ENCODE data around the gene BRSK2. TPM values are rescaled to one million over a fixed set of nuclear protein-coding genes. Genes with fewer than 3 reads are reported as not detected.
"Not testable (repeated sequence)": the region's sequence is repeated elsewhere in the genome, so short reads cannot be mapped to it uniquely, and the experiment has no call there.

BRSK2 gene
- total RNA-seq, result 1.5 and 1.6 TPM in 2 replicates

- peaks cover 33% of the 10 kb centered on the region for H3K27me3 Mint-ChIP-seq (ENCODE audit: low read depth)
- peaks cover 2% of the 10 kb centered on the region for H3K4me1 Mint-ChIP-seq (ENCODE audit: low read depth)
- H3K9me3 Mint-ChIP-seq, result no peaks in the 10 kb centered on the region
- no peak for DNase-seq (ENCODE audit: low spot score)
- peak within 1 kb of the TSS; percentile 51 for H3K4me3 Mint-ChIP-seq (ENCODE audit: low read depth)
- intact Hi-C loops (cut with micrococcal nuclease), result loop anchor here (5.0 to 10.0 kb wide), 3 partner anchors 55 to 1015 kb away; partner anchors contain the start of genes TOLLIP and TSSC4
- H3K27ac Mint-ChIP-seq, result peak within 1 kb of the TSS; percentile 33
- H3K36me3 Mint-ChIP-seq (ENCODE audit: low read depth), result no peaks in the 10 kb centered on the region
Measured at GRCh38 chr11:1389932-1390568, at the start of gene BRSK2. BRSK2 (plus strand) TSS chr11:1389934; CDS start chr11:1390285, 351 bp downstream.

GRCh38 chr11:1340111-1340510 lies 49.6 kb upstream of the BRSK2 start:
- intact Hi-C loops (cut with micrococcal nuclease), result no loop called here
- H3K27ac Mint-ChIP-seq, result no peak overlapping the region
- no peaks in the 10 kb centered on the region for H3K36me3 Mint-ChIP-seq (ENCODE audit: low read depth)
- H3K4me3 Mint-ChIP-seq (ENCODE audit: low read depth), result no peak overlapping the region
- H3K27me3 Mint-ChIP-seq (ENCODE audit: low read depth), result peaks cover 9% of the 10 kb centered on the region
- DNase-seq (ENCODE audit: low spot score), result no peak
- peaks cover 4% of the 10 kb centered on the region for H3K9me3 Mint-ChIP-seq
- H3K4me1 Mint-ChIP-seq (ENCODE audit: low read depth), result peaks cover 9% of the 10 kb centered on the region

- H3K9me3 Mint-ChIP-seq; H3K4me1 Mint-ChIP-seq (ENCODE audit: low read depth): not testable (repeated sequence)
Measured at GRCh38 chr11:1341226-1341625, 48.5 kb upstream of the BRSK2 start.

GRCh38 chr11:1341928-1342524 lies 47.7 kb upstream of the BRSK2 start:
- DNase-seq (ENCODE audit: low spot score), result no peak
- intact Hi-C loops (cut with micrococcal nuclease), result no loop called here
- H3K36me3 Mint-ChIP-seq (ENCODE audit: low read depth), result no peaks in the 10 kb centered on the region
- peaks cover 2% of the 10 kb centered on the region for H3K4me1 Mint-ChIP-seq (ENCODE audit: low read depth)
- no peak overlapping the region for H3K4me3 Mint-ChIP-seq (ENCODE audit: low read depth)
- no peak overlapping the region for H3K27ac Mint-ChIP-seq
- peaks cover 7% of the 10 kb centered on the region for H3K27me3 Mint-ChIP-seq (ENCODE audit: low read depth)
- peaks cover 4% of the 10 kb centered on the region for H3K9me3 Mint-ChIP-seq

More at GRCh38 chr11:1341226-1341625, 48.5 kb upstream of the BRSK2 start:
- H3K36me3 Mint-ChIP-seq (ENCODE audit: low read depth); DNase-seq (ENCODE audit: low spot score); H3K27ac Mint-ChIP-seq; intact Hi-C loops (cut with micrococcal nuclease); H3K4me3 Mint-ChIP-seq (ENCODE audit: low read depth); H3K27me3 Mint-ChIP-seq (ENCODE audit: low read depth): not testable (repeated sequence)

GRCh38 chr11:1342946-1343345 lies 46.8 kb upstream of the BRSK2 start:
- Mint-ChIP-seq H3K27me3 (ENCODE audit: low read depth) (peaks cover 4% of the 10 kb centered on the region), H3K4me1 (ENCODE audit: low read depth) (peaks cover under 1% of the 10 kb centered on the region), H3K4me3 (ENCODE audit: low read depth) (no peak overlapping the region), H3K27ac (no peak overlapping the region), H3K9me3 (peaks cover under 1% of the 10 kb centered on the region), H3K36me3 (ENCODE audit: low read depth) (no peaks in the 10 kb centered on the region)
- intact Hi-C loops (cut with micrococcal nuclease), result no loop called here
- no peak for DNase-seq (ENCODE audit: low spot score)

GRCh38 chr11:1343391-1344055 lies 46.2 kb upstream of the BRSK2 start:
- no peaks in the 10 kb centered on the region for H3K27me3 Mint-ChIP-seq (ENCODE audit: low read depth)
- no peak overlapping the region for H3K27ac Mint-ChIP-seq
- no peaks in the 10 kb centered on the region for H3K36me3 Mint-ChIP-seq (ENCODE audit: low read depth)
- H3K9me3 Mint-ChIP-seq, result no peaks in the 10 kb centered on the region
- no peaks in the 10 kb centered on the region for H3K4me1 Mint-ChIP-seq (ENCODE audit: low read depth)
- intact Hi-C loops (cut with micrococcal nuclease), result no loop called here
- DNase-seq (ENCODE audit: low spot score), result no peak
- H3K4me3 Mint-ChIP-seq (ENCODE audit: low read depth), result no peak overlapping the region

- DNase-seq (ENCODE audit: low spot score), result no peak
- Mint-ChIP-seq H3K27ac (no peak overlapping the region), H3K27me3 (ENCODE audit: low read depth) (no peaks in the 10 kb centered on the region), H3K9me3 (no peaks in the 10 kb centered on the region), H3K36me3 (ENCODE audit: low read depth) (no peaks in the 10 kb centered on the region), H3K4me1 (ENCODE audit: low read depth) (no peaks in the 10 kb centered on the region), H3K4me3 (ENCODE audit: low read depth) (no peak overlapping the region)
- intact Hi-C loops (cut with micrococcal nuclease), result no loop called here
Measured at GRCh38 chr11:1344056-1344635, 45.6 kb upstream of the BRSK2 start.

DNA sequence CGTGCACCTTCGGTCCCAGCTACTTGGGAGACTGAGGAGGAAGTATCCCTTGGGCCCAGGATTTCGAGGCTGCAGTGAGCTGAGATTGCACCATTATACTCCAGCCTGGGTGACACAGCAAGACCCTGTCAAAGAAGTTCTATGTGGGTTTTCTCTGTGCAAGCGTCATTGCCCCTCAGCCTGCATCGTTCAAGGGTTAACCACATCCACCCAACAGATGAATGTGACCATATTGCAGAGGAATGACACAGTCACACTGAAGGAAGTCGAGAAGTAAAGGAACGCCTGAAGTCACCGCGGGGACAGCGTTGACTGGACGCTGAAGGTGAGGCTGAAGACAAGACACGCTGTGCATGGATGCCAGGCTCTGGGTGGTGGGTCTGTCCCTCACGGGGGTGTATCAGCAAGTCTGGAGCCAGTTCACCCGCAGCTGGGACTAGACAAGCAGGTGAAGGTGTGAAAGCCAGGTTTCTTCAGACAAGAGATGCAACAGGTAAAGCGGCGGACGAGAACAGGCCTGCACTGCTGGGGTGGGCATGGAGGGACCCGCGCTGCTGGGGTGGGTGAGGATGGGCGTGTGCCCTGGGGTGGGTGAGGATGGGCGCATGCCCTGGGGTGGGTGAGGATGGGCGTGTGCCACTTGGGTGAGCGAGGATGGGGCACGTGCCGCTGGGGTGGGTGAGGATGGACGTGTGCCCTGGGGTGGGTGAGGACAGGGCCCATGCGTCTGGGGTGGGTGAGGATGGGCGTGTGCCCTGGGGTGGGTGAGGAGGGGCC lies 43.8 kb upstream of the BRSK2 start:
- H3K36me3 Mint-ChIP-seq (ENCODE audit: low read depth), result no peaks in the 10 kb centered on the region
- no peak overlapping the region for H3K4me3 Mint-ChIP-seq (ENCODE audit: low read depth)
- no peaks in the 10 kb centered on the region for H3K27me3 Mint-ChIP-seq (ENCODE audit: low read depth)
- no peaks in the 10 kb centered on the region for H3K4me1 Mint-ChIP-seq (ENCODE audit: low read depth)
- H3K27ac Mint-ChIP-seq, result no peak overlapping the region
- DNase-seq (ENCODE audit: low spot score), result no peak
- intact Hi-C loops (cut with micrococcal nuclease), result no loop called here
- H3K9me3 Mint-ChIP-seq, result no peaks in the 10 kb centered on the region

DNA sequence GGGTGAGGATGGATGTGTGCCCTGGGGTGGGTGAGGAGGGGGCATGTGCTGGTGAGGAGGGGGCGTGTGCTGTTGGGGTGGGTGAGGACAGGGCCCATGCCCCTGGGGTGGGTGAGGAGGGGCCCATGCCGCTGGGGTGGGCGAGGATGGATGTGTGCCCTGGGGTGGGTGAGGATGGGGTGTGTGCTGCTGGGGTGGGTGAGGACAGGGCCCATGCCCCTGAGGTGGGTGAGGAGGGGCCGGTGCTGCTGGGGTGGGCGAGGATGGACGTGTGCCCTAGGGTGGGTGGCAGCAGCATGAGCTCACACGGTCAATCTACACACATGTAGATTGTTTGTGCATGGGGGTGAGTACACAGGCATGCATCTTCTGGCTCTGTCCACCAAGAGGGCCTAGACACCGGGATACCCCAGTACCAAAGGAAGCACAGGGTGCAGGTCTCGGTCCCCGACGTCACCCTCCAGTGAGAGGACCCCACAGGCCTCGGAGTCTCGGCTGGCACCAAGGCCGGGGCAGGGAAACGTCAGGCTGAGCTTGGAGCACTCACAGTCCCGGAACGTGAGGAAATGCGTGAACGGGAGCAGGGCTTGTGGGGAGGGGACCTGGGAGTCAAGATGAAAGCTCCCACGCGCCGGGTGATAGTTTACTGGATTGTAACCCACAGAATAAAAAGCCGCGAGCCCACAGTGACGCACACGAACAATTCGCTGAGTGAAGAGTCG lies 42.9 kb upstream of the BRSK2 start:
- DNase-seq (ENCODE audit: low spot score), result no peak
- Mint-ChIP-seq H3K4me3 (ENCODE audit: low read depth) (no peak overlapping the region), H3K27me3 (ENCODE audit: low read depth) (no peaks in the 10 kb centered on the region), H3K36me3 (ENCODE audit: low read depth) (no peaks in the 10 kb centered on the region), H3K9me3 (no peaks in the 10 kb centered on the region), H3K4me1 (ENCODE audit: low read depth) (no peaks in the 10 kb centered on the region), H3K27ac (no peak overlapping the region)
- intact Hi-C loops (cut with micrococcal nuclease), result no loop called here

DNA sequence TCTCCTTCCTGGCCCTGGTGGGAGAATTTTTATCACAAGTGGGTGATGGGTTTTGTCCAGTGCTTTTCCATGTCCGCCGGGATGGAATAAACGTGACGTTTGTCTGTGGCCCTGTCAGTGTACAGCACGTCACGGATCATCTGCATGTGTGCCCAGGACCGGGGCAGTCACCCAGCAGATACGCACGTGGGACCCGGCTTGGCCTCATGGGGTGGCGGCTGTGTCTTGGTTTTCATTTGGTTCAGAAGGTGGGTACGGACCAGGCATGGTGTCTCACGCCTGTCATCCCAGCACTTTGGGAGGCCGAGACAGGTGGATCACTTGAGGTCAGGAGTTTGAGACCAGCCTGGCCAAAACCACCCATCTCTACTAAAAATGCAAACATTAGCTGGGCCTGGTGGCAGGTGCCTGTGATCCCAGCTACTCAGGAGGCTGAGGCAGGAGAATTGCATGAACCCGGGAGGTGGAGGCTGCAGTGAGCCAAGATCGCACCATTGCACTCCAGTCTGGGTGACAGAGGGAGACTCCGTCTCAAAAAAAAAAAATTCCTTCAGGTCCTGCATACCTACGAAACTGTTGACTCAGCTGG lies 42.2 kb upstream of the BRSK2 start:
- DNase-seq (ENCODE audit: low spot score); H3K4me3 Mint-ChIP-seq (ENCODE audit: low read depth); H3K27ac Mint-ChIP-seq; H3K27me3 Mint-ChIP-seq (ENCODE audit: low read depth); H3K9me3 Mint-ChIP-seq; H3K4me1 Mint-ChIP-seq (ENCODE audit: low read depth); H3K36me3 Mint-ChIP-seq (ENCODE audit: low read depth); intact Hi-C loops (cut with micrococcal nuclease): not testable (repeated sequence)

DNA sequence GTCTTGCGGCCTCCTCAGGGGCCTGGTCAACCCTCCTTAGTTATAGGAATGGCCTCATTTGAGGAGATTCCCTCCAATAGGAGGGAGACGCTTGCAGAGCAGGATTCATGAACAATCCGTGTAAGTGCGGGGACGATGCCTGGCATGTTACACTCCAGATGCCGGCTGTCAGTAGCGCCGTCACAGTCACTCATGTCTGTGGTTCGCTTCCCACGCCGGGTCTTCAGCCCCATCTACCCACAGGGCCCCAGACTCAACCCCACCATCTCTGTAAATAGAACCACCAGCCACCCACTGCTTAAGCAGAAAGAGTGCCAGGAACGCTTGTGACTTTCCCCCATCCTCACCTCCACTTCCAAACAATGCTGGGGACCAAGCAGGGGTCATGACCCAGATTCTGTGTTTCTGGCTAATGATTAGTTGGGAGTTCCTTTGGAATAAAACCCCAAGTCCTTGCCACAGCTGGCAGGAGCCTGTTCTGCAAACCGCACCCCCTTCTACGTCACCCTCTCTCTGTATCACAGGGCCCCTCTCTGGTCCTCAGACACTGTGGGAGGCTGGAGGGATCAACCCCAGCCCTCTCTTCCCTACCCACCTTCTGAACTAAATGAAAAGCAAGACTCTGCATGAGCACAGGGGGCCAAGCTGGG lies 41.5 kb upstream of the BRSK2 start:
- Mint-ChIP-seq H3K4me3 (ENCODE audit: low read depth) (no peak overlapping the region), H3K36me3 (ENCODE audit: low read depth) (no peaks in the 10 kb centered on the region), H3K4me1 (ENCODE audit: low read depth) (no peaks in the 10 kb centered on the region), H3K9me3 (no peaks in the 10 kb centered on the region), H3K27me3 (ENCODE audit: low read depth) (no peaks in the 10 kb centered on the region), H3K27ac (no peak overlapping the region)
- DNase-seq (ENCODE audit: low spot score), result no peak
- intact Hi-C loops (cut with micrococcal nuclease), result no loop called here
